ENCODE data around the gene RNF207.

The RNF207 gene

DNA sequence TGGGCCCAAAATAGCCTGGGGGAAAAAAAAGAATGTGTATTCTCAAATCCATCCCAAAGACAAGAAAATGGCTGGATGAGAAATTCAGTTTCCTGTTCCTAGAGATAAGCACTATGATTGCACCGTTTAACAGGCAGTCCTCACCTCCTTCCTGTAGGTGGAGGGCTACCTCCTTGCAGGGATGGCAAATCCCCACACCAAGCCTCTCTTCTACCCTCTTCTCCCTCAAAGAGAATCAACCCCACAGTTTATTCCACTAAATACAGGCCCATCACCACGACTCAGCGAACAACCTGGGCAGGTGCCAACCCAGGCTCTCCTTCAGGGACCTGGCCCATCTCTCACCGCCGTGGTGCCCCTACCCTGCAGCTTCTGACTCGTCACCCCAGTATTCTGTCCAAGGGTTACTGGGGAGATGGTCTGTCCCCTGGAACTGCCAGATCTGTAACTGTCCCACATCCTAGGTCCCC lies 22.4 kb upstream of the RNF207 start:
- no peaks in the 10 kb centered on the region for H3K9me3 ChIP-seq (ENCODE audit: control insufficient read depth in 2 of 2, low read length in 2 of 2)
- H3K9ac ChIP-seq (ENCODE audit: low read depth in 1 of 2, low read length in 2 of 2) = no peak overlapping the region
- no peaks in the 10 kb centered on the region for H3K4me1 ChIP-seq (ENCODE audit: control insufficient read depth in 2 of 2, insufficient read depth in 2 of 2, low read length in 2 of 2)
- H3K27ac ChIP-seq (ENCODE audit: low read depth in 2 of 2, low read length in 2 of 2) = no peak overlapping the region
- peaks cover 15 to 17% of the 10 kb centered on the region in 2 donors for H3K27me3 ChIP-seq (ENCODE audit: control insufficient read depth in 2 of 2, insufficient read depth in 2 of 2, low read length in 2 of 2)
- H3K36me3 ChIP-seq (ENCODE audit: control insufficient read depth in 2 of 2, insufficient read depth in 2 of 2, low read length in 2 of 2) = peaks cover 16 to 23% of the 10 kb centered on the region in 2 donors
- no peak overlapping the region for H3K4me3 ChIP-seq (ENCODE audit: low read length in 2 of 2)

DNA sequence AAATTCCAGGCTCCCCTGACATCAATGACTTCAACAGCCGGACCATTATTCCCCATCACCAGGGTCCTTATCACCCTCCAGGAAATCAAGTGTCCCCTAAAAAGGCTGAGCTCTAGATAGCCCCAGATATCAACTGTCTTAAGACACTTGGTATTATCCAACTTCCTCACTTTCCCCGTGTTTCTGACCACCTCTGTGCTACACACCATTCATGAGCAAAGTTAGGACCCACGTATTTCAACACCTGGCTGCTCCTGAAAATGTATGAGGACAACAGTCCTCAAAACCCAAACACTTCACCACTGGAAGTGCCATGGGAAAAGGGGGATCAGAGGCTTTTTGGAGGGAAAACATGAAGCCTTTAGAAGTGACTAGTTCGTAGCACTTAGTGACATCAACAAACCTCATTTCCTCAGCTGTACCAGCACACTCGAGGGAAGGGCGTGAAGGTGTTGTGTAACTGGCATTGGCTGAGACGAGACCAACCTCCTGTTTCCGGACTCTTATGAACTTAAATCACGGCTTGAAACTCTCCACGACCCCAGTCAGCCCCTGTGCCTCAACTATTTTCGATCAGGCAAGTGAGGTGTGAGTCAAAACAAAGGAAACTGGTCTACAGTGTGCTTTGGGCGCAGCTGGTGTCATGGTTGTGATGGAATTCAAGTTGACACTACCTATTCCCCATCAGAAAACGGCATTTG lies 21.7 kb upstream of the RNF207 start:
- no peak overlapping the region for H3K9ac ChIP-seq (ENCODE audit: low read depth in 1 of 2, low read length in 2 of 2)
- H3K27ac ChIP-seq (ENCODE audit: low read depth in 2 of 2, low read length in 2 of 2) = no peak overlapping the region
- H3K4me3 ChIP-seq (ENCODE audit: low read length in 2 of 2) = no peak overlapping the region
- no peaks in the 10 kb centered on the region for H3K9me3 ChIP-seq (ENCODE audit: control insufficient read depth in 2 of 2, low read length in 2 of 2)
- peaks cover 9 to 10% of the 10 kb centered on the region in 2 donors for H3K27me3 ChIP-seq (ENCODE audit: control insufficient read depth in 2 of 2, insufficient read depth in 2 of 2, low read length in 2 of 2)
- no peaks in the 10 kb centered on the region for H3K4me1 ChIP-seq (ENCODE audit: control insufficient read depth in 2 of 2, insufficient read depth in 2 of 2, low read length in 2 of 2)
- H3K36me3 ChIP-seq (ENCODE audit: control insufficient read depth in 2 of 2, insufficient read depth in 2 of 2, low read length in 2 of 2) = peaks cover 19 to 29% of the 10 kb centered on the region in 2 donors

DNA sequence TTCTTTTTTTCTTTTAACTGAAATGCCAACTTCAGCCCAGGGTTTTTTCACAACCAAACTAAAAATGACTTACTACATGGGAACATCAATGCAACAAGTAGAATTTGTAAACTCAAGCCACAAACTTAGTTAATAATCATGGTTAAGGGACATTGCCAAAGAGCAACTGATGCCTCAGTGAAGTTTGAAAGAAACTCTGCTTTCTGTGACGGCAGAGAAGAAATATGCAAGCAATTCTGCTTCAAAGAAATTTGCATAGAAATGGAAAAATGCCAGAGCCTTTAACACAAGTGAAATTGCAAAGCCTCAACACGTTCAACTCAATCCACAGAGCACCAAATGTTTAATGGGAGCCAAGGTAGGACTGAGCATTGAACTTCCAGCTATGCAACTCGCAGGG lies 20.8 kb upstream of the RNF207 start:
- H3K4me1 ChIP-seq (ENCODE audit: control insufficient read depth in 2 of 2, insufficient read depth in 2 of 2, low read length in 2 of 2) = no peaks in the 10 kb centered on the region
- H3K9me3 ChIP-seq (ENCODE audit: control insufficient read depth in 2 of 2, low read length in 2 of 2) = no peaks in the 10 kb centered on the region
- H3K27me3 ChIP-seq (ENCODE audit: control insufficient read depth in 2 of 2, insufficient read depth in 2 of 2, low read length in 2 of 2) = peaks cover 9 to 10% of the 10 kb centered on the region in 2 donors
- no peak overlapping the region for H3K9ac ChIP-seq (ENCODE audit: low read depth in 1 of 2, low read length in 2 of 2)
- no peak overlapping the region for H3K4me3 ChIP-seq (ENCODE audit: low read length in 2 of 2)
- no peak overlapping the region for H3K27ac ChIP-seq (ENCODE audit: low read depth in 2 of 2, low read length in 2 of 2)
- peaks cover 20 to 34% of the 10 kb centered on the region in 2 donors for H3K36me3 ChIP-seq (ENCODE audit: control insufficient read depth in 2 of 2, insufficient read depth in 2 of 2, low read length in 2 of 2)

- H3K9me3 ChIP-seq (ENCODE audit: control insufficient read depth in 2 of 2, low read length in 2 of 2) = no peaks in the 10 kb centered on the region
- peaks cover 24 to 35% of the 10 kb centered on the region in 2 donors for H3K36me3 ChIP-seq (ENCODE audit: control insufficient read depth in 2 of 2, insufficient read depth in 2 of 2, low read length in 2 of 2)
- H3K27ac ChIP-seq (ENCODE audit: low read depth in 2 of 2, low read length in 2 of 2) = no peak overlapping the region
- H3K4me1 ChIP-seq (ENCODE audit: control insufficient read depth in 2 of 2, insufficient read depth in 2 of 2, low read length in 2 of 2) = no peaks in the 10 kb centered on the region
- H3K27me3 ChIP-seq (ENCODE audit: control insufficient read depth in 2 of 2, insufficient read depth in 2 of 2, low read length in 2 of 2) = peaks cover 6 to 7% of the 10 kb centered on the region in 2 donors
- no peak overlapping the region for H3K4me3 ChIP-seq (ENCODE audit: low read length in 2 of 2)
- no peak overlapping the region for H3K9ac ChIP-seq (ENCODE audit: low read depth in 1 of 2, low read length in 2 of 2)
These were observed 20.1 kb upstream of the RNF207 start for GRCh38 chr1:6185635-6186382.

DNA sequence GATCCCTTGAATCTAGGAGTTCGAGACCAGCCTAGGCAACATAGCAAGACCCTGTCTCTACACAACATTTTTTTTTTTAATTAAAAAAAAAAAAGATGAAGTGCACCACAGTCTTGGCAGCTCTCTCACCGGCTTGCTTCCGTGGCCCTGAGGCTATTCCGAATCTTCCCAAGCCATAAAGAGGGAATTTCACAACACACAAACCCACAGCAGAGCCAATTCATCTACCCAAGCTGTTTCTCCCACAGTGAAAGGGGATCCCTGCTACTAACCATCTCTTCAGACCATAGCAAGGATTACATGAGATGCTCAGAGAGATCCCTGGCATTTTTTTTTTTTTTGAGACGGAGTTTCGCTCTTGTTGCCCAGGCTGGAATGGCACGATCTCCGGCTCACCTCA lies 17.5 kb upstream of the RNF207 start:
- Histone ChIP-seq H3K9me3 (ENCODE audit: control insufficient read depth in 2 of 2, low read length in 2 of 2) (no peaks in the 10 kb centered on the region), H3K27ac (ENCODE audit: low read depth in 2 of 2, low read length in 2 of 2) (no peak overlapping the region), H3K27me3 (ENCODE audit: control insufficient read depth in 2 of 2, insufficient read depth in 2 of 2, low read length in 2 of 2) (no peaks in the 10 kb centered on the region), H3K9ac (ENCODE audit: low read depth in 1 of 2, low read length in 2 of 2) (no peak overlapping the region), H3K4me1 (ENCODE audit: control insufficient read depth in 2 of 2, insufficient read depth in 2 of 2, low read length in 2 of 2) (no peaks in the 10 kb centered on the region), H3K4me3 (ENCODE audit: low read length in 2 of 2) (no peak overlapping the region), H3K36me3 (ENCODE audit: control insufficient read depth in 2 of 2, insufficient read depth in 2 of 2, low read length in 2 of 2) (peaks cover 35 to 44% of the 10 kb centered on the region in 2 donors)

DNA sequence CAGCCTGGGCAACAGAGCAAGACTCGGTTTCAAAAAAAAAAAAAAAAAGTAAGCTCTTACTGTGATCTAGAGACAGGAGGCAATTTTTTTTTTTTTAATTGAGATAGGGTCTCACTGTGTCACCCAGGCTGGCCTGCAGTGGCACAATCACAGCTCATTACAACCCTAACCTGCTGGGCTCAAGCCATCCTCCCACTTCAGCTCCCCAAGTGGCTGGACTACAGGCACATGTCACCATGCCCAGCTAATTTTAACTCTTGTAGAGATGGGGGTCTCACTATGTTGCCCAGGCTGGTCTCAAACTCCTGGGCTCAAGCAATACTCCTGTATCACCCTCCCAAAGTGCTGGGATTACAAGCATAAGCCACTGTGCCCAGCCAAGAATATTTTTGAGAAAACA lies 14.0 kb upstream of the RNF207 start:
- Histone ChIP-seq H3K4me3 (ENCODE audit: low read length in 2 of 2) (no peak overlapping the region), H3K4me1 (ENCODE audit: control insufficient read depth in 2 of 2, insufficient read depth in 2 of 2, low read length in 2 of 2) (no peaks in the 10 kb centered on the region), H3K27ac (ENCODE audit: low read depth in 2 of 2, low read length in 2 of 2) (no peak overlapping the region), H3K9me3 (ENCODE audit: control insufficient read depth in 2 of 2, low read length in 2 of 2) (no peaks in the 10 kb centered on the region), H3K36me3 (ENCODE audit: control insufficient read depth in 2 of 2, insufficient read depth in 2 of 2, low read length in 2 of 2) (peaks cover 38 to 50% of the 10 kb centered on the region in 2 donors), H3K27me3 (ENCODE audit: control insufficient read depth in 2 of 2, insufficient read depth in 2 of 2, low read length in 2 of 2) (no peaks in the 10 kb centered on the region), H3K9ac (ENCODE audit: low read depth in 1 of 2, low read length in 2 of 2) (no peak overlapping the region)

DNA sequence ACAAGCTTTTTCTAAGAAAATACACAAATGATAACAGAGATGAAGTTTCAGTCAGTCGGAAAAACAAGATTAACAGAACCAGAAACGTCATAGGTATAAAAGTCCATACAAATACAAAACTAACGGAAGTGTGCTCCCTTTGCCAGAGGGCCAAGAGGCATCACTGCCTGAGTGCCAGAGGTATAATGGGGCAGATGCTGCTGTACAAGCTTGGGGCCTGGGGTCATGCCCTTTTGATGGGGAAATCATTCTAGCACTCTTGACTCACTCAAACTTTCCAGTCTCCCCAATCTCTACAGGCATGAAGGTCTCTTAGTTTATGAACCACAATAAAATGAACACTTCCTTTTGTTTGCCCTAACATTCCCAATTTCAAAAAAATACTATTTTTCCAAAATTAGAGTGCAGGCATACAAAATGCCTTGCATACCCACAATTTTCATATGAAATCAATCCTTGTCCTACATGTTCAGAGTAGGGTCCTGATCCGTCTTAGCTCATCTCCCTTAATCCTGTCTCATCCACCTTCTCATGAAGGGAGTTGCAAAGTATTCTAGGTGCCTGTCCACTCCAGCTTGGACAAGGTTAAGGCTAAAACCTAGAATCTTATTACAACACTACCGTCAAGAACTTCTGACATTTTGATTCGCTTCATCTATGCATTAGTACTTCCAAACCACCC lies 8.0 kb upstream of the RNF207 start:
- H3K27me3 ChIP-seq (ENCODE audit: control insufficient read depth in 2 of 2, insufficient read depth in 2 of 2, low read length in 2 of 2) = no peaks in the 10 kb centered on the region
- peak overlapping the region; percentile 20 to 93 for H3K9ac ChIP-seq (ENCODE audit: low read depth in 1 of 2, low read length in 2 of 2)
- peak overlapping the region; percentile 89 for H3K4me3 ChIP-seq (ENCODE audit: low read length in 2 of 2)
- no peaks in the 10 kb centered on the region for H3K9me3 ChIP-seq (ENCODE audit: control insufficient read depth in 2 of 2, low read length in 2 of 2)
- H3K27ac ChIP-seq (ENCODE audit: low read depth in 2 of 2, low read length in 2 of 2) = no peak overlapping the region
- peaks cover 13 to 22% of the 10 kb centered on the region in 2 donors for H3K36me3 ChIP-seq (ENCODE audit: control insufficient read depth in 2 of 2, insufficient read depth in 2 of 2, low read length in 2 of 2)
- H3K4me1 ChIP-seq (ENCODE audit: control insufficient read depth in 2 of 2, insufficient read depth in 2 of 2, low read length in 2 of 2) = peaks cover 13% of the 10 kb centered on the region in 2 donors

DNA sequence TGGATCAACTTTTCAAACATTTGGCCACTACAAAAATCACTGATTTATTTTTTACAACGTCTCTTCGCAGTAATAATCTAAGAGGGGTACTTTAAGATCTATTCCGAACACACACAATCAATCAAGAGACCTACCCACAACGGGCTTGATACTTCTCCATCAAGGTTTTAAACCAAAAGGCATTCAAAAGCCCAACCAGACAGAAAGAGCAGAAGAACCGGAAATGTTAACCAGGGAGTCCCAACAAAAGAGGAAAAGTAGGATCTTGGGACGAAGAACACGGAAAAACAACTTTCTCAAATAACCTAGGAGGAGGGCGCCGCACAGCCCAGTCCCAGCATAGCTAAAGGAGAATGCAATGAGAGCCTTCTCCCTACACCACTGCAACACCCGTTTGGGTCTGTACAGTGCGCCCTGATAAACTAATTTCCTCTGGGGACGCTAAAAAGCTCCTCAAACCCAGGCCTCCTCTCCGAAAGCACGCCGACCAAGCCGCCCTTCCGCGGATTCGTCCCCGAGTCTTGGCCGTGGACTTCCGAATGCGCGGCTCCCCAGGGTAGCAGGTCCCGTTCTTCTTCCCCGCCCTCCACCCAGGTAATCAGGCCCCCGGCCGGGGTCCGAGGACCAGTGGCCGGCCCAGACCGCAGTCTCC lies 7.1 kb upstream of the RNF207 start:
- Histone ChIP-seq H3K9me3 (ENCODE audit: control insufficient read depth in 2 of 2, low read length in 2 of 2) (no peaks in the 10 kb centered on the region), H3K27ac (ENCODE audit: low read depth in 2 of 2, low read length in 2 of 2) (peak overlapping the region; percentile 69 to 72), H3K9ac (ENCODE audit: low read depth in 1 of 2, low read length in 2 of 2) (peak overlapping the region; percentile 83 to 93), H3K4me1 (ENCODE audit: control insufficient read depth in 2 of 2, insufficient read depth in 2 of 2, low read length in 2 of 2) (peaks cover 13% of the 10 kb centered on the region in 2 donors), H3K36me3 (ENCODE audit: control insufficient read depth in 2 of 2, insufficient read depth in 2 of 2, low read length in 2 of 2) (peaks cover 8 to 17% of the 10 kb centered on the region in 2 donors), H3K27me3 (ENCODE audit: control insufficient read depth in 2 of 2, insufficient read depth in 2 of 2, low read length in 2 of 2) (no peaks in the 10 kb centered on the region), H3K4me3 (ENCODE audit: low read length in 2 of 2) (peak overlapping the region; percentile 89)

GRCh38 chr1:6199298-6200187 lies 6.4 kb upstream of the RNF207 start, which contains the start of gene RPL22:
TSS of gene RPL22 (minus strand) at chr1:6199595. CDS start at chr1:6199573, 22 bp downstream.
- Histone ChIP-seq H3K27me3 (ENCODE audit: control insufficient read depth in 2 of 2, insufficient read depth in 2 of 2, low read length in 2 of 2) (no peaks in the 10 kb centered on the region), H3K27ac (ENCODE audit: low read depth in 2 of 2, low read length in 2 of 2) (peak within 1 kb of the TSS; percentile 69 to 72), H3K4me1 (ENCODE audit: control insufficient read depth in 2 of 2, insufficient read depth in 2 of 2, low read length in 2 of 2) (peaks cover 13% of the 10 kb centered on the region in 2 donors), H3K9me3 (ENCODE audit: control insufficient read depth in 2 of 2, low read length in 2 of 2) (no peaks in the 10 kb centered on the region), H3K4me3 (ENCODE audit: low read length in 2 of 2) (peak within 1 kb of the TSS; percentile 89), H3K9ac (ENCODE audit: low read depth in 1 of 2, low read length in 2 of 2) (peak within 1 kb of the TSS; percentile 83 to 93), H3K36me3 (ENCODE audit: control insufficient read depth in 2 of 2, insufficient read depth in 2 of 2, low read length in 2 of 2) (peaks cover 4 to 9% of the 10 kb centered on the region in 2 donors)
